ENCODE results near the gene B2M.

The B2M gene

DNA sequence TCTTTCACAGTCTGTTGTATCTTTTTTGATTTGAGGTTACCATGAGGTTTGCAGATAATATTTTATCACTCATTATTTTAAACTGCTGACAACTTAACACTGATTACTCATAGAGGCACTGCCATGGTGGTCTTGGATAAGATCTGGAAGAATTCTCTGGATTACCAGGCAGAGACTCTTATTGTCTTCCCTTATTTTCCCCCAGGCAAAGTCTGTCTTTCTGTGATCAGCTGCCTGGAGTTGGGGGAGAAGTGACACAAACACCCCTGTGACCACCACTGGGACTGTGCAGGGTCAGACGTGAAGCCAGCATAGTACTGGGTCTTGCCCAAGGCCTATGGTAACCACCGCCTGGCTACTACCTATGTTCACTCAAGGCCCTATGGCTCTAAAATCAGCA lies 4.9 kb upstream of the B2M start:
- no peak for TF ChIP-seq TAF1 (IDR thresholded peaks at IDR 0.05; ENCODE audit: borderline replicate concordance, low read depth, low read length)
- no peak for TF ChIP-seq POLR2A (IDR thresholded peaks at IDR 0.05; ENCODE audit: low read depth, low read length)
- TF ChIP-seq POLR2AphosphoS5 (IDR thresholded peaks at IDR 0.05; ENCODE audit: low read depth, low read length) = no peak
- FAIRE-seq (no peak), DNase-seq (ENCODE audit: insufficient read length) (no peak)

DNA sequence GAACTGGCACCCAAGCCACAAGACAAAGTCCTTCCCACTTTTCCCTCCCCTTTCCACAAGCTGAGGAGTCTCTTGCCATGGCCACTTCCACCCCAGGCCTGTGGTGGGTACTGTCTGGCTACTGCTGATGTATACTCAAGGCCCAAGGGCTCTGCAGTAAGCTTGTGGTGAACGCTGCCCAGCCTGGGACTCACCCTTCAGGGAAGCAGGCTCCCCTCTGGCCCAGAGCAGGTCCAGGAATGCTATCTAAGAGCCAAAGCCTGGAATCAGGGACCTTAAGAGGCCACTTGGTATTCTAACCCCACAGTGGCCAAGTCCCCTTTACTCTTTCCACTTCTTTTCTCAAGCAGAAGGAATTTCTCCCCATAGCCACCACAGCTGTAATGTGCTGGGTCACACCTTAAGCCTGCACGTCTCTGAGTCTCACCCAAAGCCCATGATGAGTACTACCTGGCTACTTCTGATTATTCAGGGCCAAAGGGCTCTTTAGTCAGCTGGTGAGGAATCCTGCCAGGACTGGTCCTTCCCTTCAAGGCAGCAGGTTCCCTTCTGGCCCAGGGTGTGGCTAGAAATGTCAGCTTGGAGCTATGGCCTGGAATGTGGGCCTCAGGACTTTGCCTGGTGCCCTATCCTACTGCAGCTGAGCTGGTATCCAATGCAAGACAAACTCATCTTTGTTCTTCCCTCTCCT lies 4.2 kb upstream of the B2M start:
- no peak for TF ChIP-seq POLR2A (IDR thresholded peaks at IDR 0.05; ENCODE audit: low read depth, low read length)
- no peak for TF ChIP-seq POLR2AphosphoS5 (IDR thresholded peaks at IDR 0.05; ENCODE audit: low read depth, low read length)
- TF ChIP-seq TAF1 (IDR thresholded peaks at IDR 0.05; ENCODE audit: borderline replicate concordance, low read depth, low read length) = no peak
- no peak for DNase-seq (ENCODE audit: insufficient read length)
- no peak for FAIRE-seq

DNA sequence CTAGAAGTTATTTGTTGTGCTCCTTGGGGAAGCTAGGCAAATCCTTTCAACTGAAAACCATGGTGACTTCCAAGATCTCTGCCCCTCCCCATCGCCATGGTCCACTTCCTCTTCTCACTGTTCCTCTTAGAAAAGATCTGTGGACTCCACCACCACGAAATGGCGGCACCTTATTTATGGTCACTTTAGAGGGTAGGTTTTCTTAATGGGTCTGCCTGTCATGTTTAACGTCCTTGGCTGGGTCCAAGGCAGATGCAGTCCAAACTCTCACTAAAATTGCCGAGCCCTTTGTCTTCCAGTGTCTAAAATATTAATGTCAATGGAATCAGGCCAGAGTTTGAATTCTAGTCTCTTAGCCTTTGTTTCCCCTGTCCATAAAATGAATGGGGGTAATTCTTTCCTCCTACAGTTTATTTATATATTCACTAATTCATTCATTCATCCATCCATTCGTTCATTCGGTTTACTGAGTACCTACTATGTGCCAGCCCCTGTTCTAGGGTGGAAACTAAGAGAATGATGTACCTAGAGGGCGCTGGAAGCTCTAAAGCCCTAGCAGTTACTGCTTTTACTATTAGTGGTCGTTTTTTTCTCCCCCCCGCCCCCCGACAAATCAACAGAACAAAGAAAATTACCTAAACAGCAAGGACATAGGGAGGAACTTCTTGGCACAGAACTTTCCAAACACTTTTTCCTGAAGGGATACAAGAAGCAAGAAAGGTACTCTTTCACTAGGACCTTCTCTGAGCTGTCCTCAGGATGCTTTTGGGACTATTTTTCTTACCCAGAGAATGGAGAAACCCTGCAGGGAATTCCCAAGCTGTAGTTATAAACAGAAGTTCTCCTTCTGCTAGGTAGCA lies 851 bp upstream of the B2M start:
- FAIRE-seq (peak; percentile 79), DNase-seq (ENCODE audit: insufficient read length) (no peak)
- TF ChIP-seq POLR2AphosphoS5 (IDR thresholded peaks at IDR 0.05; ENCODE audit: low read depth, low read length) = peak; percentile 72
- TF ChIP-seq TAF1 (IDR thresholded peaks at IDR 0.05; ENCODE audit: borderline replicate concordance, low read depth, low read length) = peak; percentile 48; the same call in 1 of the 2 replicates
- TF ChIP-seq POLR2A (IDR thresholded peaks at IDR 0.05; ENCODE audit: low read depth, low read length) = peak; percentile 49; the same call in 1 of the 2 replicates

- FAIRE-seq (no peak), DNase-seq (ENCODE audit: insufficient read length) (no peak)
- peak; percentile 7; the same call in 1 of the 2 replicates for TF ChIP-seq POLR2A (IDR thresholded peaks at IDR 0.05; ENCODE audit: low read depth, low read length)
- TF ChIP-seq POLR2AphosphoS5 (IDR thresholded peaks at IDR 0.05; ENCODE audit: low read depth, low read length) = no peak; the same call in 1 of the 2 replicates
These were observed 527 bp downstream of the B2M start for GRCh38 chr15:44711743-44712345.

DNA sequence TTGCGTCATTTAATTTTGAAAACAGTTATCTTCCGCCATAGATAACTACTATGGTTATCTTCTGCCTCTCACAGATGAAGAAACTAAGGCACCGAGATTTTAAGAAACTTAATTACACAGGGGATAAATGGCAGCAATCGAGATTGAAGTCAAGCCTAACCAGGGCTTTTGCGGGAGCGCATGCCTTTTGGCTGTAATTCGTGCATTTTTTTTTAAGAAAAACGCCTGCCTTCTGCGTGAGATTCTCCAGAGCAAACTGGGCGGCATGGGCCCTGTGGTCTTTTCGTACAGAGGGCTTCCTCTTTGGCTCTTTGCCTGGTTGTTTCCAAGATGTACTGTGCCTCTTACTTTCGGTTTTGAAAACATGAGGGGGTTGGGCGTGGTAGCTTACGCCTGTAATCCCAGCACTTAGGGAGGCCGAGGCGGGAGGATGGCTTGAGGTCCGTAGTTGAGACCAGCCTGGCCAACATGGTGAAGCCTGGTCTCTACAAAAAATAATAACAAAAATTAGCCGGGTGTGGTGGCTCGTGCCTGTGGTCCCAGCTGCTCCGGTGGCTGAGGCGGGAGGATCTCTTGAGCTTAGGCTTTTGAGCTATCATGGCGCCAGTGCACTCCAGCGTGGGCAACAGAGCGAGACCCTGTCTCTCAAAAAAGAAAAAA lies 1.2 kb downstream of the B2M start:
- TF ChIP-seq POLR2AphosphoS5 (IDR thresholded peaks at IDR 0.05; ENCODE audit: low read depth, low read length) (peak; percentile 14; the same call in 1 of the 2 replicates), TAF1 (IDR thresholded peaks at IDR 0.05; ENCODE audit: borderline replicate concordance, low read depth, low read length) (no peak)
- peak; percentile 67 for FAIRE-seq
- no peak for DNase-seq (ENCODE audit: insufficient read length)

DNA sequence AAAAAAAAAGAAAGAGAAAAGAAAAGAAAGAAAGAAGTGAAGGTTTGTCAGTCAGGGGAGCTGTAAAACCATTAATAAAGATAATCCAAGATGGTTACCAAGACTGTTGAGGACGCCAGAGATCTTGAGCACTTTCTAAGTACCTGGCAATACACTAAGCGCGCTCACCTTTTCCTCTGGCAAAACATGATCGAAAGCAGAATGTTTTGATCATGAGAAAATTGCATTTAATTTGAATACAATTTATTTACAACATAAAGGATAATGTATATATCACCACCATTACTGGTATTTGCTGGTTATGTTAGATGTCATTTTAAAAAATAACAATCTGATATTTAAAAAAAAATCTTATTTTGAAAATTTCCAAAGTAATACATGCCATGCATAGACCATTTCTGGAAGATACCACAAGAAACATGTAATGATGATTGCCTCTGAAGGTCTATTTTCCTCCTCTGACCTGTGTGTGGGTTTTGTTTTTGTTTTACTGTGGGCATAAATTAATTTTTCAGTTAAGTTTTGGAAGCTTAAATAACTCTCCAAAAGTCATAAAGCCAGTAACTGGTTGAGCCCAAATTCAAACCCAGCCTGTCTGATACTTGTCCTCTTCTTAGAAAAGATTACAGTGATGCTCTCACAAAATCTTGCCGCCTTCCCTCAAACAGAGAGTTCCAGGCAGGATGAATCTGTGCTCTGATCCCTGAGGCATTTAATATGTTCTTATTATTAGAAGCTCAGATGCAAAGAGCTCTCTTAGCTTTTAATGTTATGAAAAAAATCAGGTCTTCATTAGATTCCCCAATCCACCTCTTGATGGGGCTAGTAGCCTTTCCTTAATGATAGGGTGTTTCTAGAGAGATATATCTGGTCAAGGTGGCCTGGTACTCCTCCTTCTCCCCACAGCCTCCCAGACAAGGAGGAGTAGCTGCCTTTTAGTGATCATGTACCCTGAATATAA lies 2.0 kb downstream of the B2M start:
- DNase-seq (ENCODE audit: insufficient read length) (no peak), FAIRE-seq (no peak)
- TF ChIP-seq TAF1 (IDR thresholded peaks at IDR 0.05; ENCODE audit: borderline replicate concordance, low read depth, low read length) = no peak
- TF ChIP-seq POLR2AphosphoS5 (IDR thresholded peaks at IDR 0.05; ENCODE audit: low read depth, low read length) = peak; percentile 71
- TF ChIP-seq POLR2A (IDR thresholded peaks at IDR 0.05; ENCODE audit: low read depth, low read length) = peak; percentile 55

- peak; percentile 54 for FAIRE-seq
- DNase-seq (ENCODE audit: insufficient read length) = no peak
These were observed 4.0 kb downstream of the B2M start for GRCh38 chr15:44715142-44715796.

DNA sequence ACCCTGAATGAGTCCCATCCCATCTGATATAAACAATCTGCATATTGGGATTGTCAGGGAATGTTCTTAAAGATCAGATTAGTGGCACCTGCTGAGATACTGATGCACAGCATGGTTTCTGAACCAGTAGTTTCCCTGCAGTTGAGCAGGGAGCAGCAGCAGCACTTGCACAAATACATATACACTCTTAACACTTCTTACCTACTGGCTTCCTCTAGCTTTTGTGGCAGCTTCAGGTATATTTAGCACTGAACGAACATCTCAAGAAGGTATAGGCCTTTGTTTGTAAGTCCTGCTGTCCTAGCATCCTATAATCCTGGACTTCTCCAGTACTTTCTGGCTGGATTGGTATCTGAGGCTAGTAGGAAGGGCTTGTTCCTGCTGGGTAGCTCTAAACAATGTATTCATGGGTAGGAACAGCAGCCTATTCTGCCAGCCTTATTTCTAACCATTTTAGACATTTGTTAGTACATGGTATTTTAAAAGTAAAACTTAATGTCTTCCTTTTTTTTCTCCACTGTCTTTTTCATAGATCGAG lies 4.5 kb downstream of the B2M start:
- no peak for DNase-seq (ENCODE audit: insufficient read length)
- peak; percentile 14 for FAIRE-seq
- TF ChIP-seq POLR2A (IDR thresholded peaks at IDR 0.05; ENCODE audit: low read depth, low read length) = peak; percentile 34; the same call in 1 of the 2 replicates
- peak; percentile 83; the same call in 1 of the 2 replicates for TF ChIP-seq POLR2AphosphoS5 (IDR thresholded peaks at IDR 0.05; ENCODE audit: low read depth, low read length)
- no peak for TF ChIP-seq TAF1 (IDR thresholded peaks at IDR 0.05; ENCODE audit: borderline replicate concordance, low read depth, low read length)

More at GRCh38 chr15:44715142-44715796, 4.0 kb downstream of the B2M start:
- TF ChIP-seq POLR2A (IDR thresholded peaks at IDR 0.05; ENCODE audit: low read depth, low read length) = peak; percentile 82
- no peak for TF ChIP-seq TAF1 (IDR thresholded peaks at IDR 0.05; ENCODE audit: borderline replicate concordance, low read depth, low read length)
- peak; percentile 86; the same call in 1 of the 2 replicates for TF ChIP-seq POLR2AphosphoS5 (IDR thresholded peaks at IDR 0.05; ENCODE audit: low read depth, low read length)

DNA sequence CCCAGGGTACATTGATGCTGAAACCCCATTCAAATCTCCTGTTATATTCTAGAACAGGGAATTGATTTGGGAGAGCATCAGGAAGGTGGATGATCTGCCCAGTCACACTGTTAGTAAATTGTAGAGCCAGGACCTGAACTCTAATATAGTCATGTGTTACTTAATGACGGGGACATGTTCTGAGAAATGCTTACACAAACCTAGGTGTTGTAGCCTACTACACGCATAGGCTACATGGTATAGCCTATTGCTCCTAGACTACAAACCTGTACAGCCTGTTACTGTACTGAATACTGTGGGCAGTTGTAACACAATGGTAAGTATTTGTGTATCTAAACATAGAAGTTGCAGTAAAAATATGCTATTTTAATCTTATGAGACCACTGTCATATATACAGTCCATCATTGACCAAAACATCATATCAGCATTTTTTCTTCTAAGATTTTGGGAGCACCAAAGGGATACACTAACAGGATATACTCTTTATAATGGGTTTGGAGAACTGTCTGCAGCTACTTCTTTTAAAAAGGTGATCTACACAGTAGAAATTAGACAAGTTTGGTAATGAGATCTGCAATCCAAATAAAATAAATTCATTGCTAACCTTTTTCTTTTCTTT lies 5.8 kb downstream of the B2M start:
- DNase-seq (ENCODE audit: insufficient read length) (no peak), FAIRE-seq (no peak)
- TF ChIP-seq TAF1 (IDR thresholded peaks at IDR 0.05; ENCODE audit: borderline replicate concordance, low read depth, low read length) (no peak), POLR2A (IDR thresholded peaks at IDR 0.05; ENCODE audit: low read depth, low read length) (peak; percentile 62), POLR2AphosphoS5 (IDR thresholded peaks at IDR 0.05; ENCODE audit: low read depth, low read length) (peak; percentile 41; the same call in 1 of the 2 replicates)

Measured in GM12892 (cell line).